Fibroblast of skin of left biceps (primary cell): Measurements from ENCODE around the gene EPHB1.

ENCODE experiments used
- DNase-seq, 2 experiments: peaks; one replicate each; pipeline ENCODE4 v3.0.0-alpha.2; 2013; ENCODE audit warnings: low read depth in 2 of 2

The EPHB1 gene

GRCh38 chr3:135128818-135129217, 333.8 kb downstream of the EPHB1 start:
- DNase-seq: no peak

GRCh38 chr3:135131290-135131689, 336.2 kb downstream of the EPHB1 start:
- DNase-seq: no peak

DNA sequence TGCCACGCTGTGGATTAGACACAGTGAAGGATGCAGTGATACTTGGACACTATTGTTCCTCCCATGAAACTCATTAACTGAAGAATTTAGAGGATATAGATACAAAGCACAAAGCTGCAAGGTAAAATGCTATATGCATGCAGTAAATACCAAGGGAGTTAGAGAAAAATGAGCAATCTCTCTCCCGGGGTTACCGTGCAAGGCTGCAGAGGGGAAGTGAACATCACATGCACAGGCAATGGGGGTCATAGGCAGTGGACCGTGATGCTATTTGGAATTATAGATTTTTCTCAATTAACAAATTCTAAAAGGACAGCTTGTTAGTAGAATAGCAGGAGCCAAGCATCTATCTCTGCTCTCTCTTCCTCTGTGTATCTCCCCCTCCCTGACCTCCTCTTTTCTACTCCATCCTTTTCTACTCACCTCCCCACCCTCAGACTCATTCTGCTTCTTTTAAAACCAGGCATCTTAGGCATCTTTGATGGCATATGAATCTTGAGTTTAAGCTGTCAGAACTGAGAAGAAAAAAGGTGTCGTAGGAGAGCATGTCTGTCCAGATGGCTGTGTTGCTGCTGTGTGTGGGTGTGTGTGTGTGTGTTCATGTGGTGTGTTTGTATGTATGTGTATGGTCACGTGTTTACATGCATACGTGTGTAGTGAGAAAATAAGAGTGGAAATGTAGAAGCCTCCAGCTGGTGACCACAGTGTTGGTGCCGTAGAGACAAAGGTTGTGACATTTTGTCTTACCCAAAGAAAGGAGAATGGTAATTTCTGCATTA, 339.0 kb downstream of the EPHB1 start:
- DNase-seq: no peak

GRCh38 chr3:135134684-135135075, 339.6 kb downstream of the EPHB1 start:
- no peak for DNase-seq

DNA sequence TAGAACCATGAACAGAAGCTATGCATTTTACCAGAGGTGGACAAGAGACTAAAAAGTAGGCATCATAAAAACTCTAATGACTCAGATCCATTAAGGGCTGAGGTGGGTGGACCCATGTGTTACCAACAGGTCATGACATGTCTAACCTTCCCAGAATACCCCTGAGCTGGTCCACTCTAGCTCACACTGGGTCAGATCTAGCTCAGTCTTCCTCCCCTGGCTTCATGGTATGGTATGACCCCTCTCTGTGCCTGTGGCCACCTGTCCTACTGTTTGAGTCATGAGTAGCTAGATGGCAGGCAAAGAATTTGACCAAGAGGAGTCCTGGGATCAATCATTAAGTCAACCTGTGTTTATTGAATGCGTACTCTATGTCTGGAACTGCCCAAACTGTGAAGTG, 340.4 kb downstream of the EPHB1 start:
- DNase-seq: no peak

- DNase-seq: no peak
Measured at GRCh38 chr3:135136361-135137100, 341.5 kb downstream of the EPHB1 start.

GRCh38 chr3:135137296-135137695, 342.2 kb downstream of the EPHB1 start:
- no peak for DNase-seq

DNA sequence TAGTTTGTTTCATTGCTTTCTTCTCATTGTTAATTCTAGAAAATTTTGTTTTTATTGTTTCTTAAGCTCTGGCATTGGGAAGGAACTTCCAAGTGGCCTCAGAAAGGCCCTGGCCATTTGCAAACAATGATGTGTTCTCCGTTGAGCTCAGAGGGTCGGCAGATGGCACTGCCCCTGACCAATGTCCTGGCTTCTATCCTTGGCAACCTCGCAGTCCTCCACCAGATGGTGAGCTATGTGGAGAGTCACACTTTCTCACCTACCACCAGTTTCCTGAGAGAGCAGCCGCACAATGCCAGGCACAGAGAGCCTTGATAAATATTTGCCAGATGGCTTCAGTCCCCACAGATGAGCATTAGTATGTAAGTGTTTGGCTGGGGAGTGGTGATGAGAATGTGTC, 343.7 kb downstream of the EPHB1 start:
- DNase-seq: no peak

GRCh38 chr3:135140591-135140990, 345.5 kb downstream of the EPHB1 start:
- no peak for DNase-seq

DNA sequence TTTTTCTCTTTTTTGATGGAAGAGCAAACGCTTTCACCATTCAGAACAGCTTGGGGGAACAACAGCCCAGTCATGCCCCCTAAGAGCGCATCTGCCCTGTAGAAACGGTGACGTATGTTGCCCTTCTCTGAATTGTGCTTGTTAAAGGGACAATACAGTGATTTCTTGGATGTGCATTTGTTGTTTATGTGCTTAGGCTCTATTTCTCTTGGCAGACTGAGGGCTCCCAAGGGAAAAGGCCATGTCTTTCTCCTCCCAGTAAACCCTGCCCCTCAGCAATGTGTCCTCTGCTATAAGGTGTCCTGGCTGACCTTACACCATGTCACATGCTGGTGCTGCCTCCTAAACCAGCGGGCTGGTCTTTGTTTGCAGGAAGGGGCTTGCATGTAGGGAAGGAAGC, 346.1 kb downstream of the EPHB1 start:
- no peak for DNase-seq

GRCh38 chr3:135141672-135142071, 346.6 kb downstream of the EPHB1 start:
- DNase-seq: no peak

GRCh38 chr3:135142530-135142929, 347.5 kb downstream of the EPHB1 start:
- no peak for DNase-seq

DNA sequence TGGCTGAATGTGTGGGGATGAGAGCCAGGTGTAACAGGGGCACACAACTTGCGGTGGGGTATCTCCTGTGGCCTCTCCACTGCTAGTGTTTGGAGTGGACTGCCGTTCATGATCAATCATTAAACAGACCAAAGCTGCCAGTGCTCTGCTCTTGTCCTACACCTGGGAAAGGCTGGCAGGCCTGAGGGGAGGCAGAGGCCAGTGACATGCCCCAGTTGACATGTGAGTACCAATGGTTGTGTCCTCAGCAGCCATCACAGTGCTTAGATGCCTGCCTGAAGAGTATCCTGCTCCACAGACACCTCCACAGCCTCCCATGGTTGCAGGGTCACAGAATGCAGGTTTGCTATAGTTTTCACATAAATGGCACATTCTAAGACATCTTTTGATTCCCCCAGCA, 348.4 kb downstream of the EPHB1 start:
- no peak for DNase-seq

DNA sequence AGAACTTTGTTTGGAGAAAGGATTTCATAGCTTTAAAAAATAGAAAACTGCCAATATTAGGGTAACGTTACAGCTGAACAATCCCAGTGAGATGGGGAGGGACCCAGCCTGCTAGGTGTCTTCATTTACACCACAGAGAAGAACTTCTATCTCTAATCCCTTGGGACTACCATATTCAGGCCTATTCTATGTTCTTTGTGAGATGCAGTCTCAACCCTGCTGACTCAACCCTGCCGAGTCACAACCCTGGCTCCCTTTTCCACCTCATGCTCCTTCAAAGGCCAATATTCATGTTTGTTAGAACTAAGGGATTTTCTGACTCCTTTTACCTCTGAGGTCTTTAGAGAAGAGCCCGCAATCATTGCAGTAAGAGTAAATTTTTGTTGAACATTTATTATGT, 350.5 kb downstream of the EPHB1 start:
- DNase-seq: no peak

- DNase-seq: no peak
Measured at GRCh38 chr3:135147657-135148056, 352.6 kb downstream of the EPHB1 start.

- no peak for DNase-seq
Measured at GRCh38 chr3:135148398-135149020, 353.4 kb downstream of the EPHB1 start.

DNA sequence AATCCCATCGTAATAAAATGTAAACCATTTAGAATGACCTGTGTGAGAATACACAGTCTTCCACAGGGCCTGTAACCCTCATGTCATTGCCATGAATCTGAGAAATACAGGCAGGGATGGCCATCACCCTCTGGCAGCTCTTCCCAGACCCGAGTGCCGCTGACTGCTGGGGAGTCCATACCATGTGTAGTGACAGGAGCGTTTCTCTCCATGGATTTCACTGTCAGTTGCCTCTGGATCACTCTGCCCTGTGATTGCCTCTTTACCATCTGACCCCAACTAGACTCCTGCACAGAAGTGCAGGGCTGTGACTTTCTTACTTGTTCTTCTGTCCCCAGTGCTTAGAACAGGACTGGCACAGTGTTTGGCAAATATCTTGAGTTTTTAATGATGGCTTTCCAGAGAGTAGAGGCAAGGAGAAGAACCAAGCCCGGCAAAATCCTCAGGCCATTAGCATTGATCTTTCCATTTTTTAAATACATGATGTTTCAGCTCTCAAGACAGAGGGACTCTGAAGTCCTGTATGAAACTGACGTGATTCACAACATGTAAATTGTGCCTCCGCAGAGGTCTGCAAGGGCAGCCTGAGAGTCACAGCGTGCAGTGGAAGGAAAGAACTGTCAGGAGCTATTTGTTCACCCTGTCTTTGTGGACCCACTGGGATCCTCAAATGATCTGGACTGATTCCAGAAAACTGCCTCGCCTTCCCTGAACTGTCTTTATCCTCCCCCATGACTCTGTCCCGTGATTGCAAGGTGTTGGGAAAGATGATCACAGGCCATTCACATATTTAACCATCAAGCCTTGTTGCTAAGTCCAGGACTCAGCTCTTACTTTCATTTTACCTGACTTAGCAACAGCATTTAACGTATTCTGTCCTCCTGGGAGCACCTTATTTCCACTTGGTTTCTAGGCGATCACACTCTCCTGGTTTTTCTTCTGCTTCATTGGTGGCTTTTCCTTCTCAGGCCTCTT, 354.9 kb downstream of the EPHB1 start:
- DNase-seq: no peak

GRCh38 chr3:135154186-135154585, 359.1 kb downstream of the EPHB1 start:
- no peak for DNase-seq

GRCh38 chr3:135155228-135155627, 360.2 kb downstream of the EPHB1 start:
- no peak for DNase-seq

- no peak for DNase-seq
Measured at GRCh38 chr3:135155791-135156190, 360.7 kb downstream of the EPHB1 start.

DNA sequence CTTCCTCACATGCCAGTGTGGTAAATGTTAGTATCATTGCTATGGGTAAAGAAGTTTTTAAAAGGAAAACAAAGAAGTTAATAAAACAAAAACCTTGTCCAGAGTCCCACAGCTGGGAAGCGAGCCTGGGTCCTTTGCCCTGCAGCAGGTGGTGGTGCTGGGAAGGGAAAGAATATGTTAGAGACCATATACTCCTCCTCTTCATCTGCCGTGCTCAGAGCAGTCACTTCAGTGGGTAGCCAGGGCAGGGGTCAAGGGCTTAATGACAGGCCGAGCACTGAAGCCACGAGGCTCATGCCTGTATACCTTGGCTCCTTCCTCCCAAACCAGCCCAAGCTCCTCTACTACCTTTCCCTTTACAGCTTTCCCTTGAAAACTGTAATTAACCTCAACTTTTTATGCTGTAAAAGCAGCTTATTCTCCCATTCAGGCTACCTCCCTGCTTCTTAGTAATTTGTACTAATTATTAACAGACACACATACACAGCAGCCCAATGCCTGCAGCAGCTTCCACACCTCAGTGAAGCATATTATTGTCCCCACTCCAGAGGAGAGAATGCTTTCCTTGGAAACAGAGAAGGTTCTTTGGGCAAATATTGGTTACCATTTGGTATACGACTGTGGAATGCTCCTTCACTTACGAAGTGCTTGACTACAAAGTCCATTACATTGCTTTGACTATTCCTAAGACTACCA, 362.1 kb downstream of the EPHB1 start:
- DNase-seq: no peak
